Mucosa of rectum (tissue), 2 donors: ENCODE results near the gene HAO2.

Experiments used
- H3K27ac ChIP-seq, 2 donors: one replicate each; pipeline ENCODE4 v1.7.0; 2013; ENCODE audit warnings: inconsistent platforms in 2 of 2, low read depth in 2 of 2, low read length in 2 of 2
- H3K27me3 ChIP-seq, 2 donors: one replicate each; pipeline ENCODE4 v1.7.0; 2013; ENCODE audit warnings: low read length in 2 of 2; ENCODE audit not compliant: control insufficient read depth in 2 of 2, insufficient read depth in 2 of 2
- H3K36me3 ChIP-seq, 2 donors: one replicate each; pipeline ENCODE4 v1.7.0; 2013; ENCODE audit warnings: low read length in 2 of 2; ENCODE audit not compliant: control insufficient read depth in 2 of 2, insufficient read depth in 2 of 2
- H3K4me1 ChIP-seq, 2 donors: one replicate each; pipeline ENCODE4 v1.7.0; 2013; ENCODE audit warnings: low read length in 2 of 2, mild to moderate bottlenecking in 1 of 2; ENCODE audit not compliant: control insufficient read depth in 2 of 2, insufficient read depth in 2 of 2
- H3K4me3 ChIP-seq, 2 donors: one replicate each; pipeline ENCODE4 v1.7.0; 2013; ENCODE audit warnings: low read length in 2 of 2
- H3K9ac ChIP-seq, 2 donors: one replicate each; pipeline ENCODE4 v1.7.0; 2013; ENCODE audit warnings: low read length in 2 of 2, low read depth in 1 of 2, mild to moderate bottlenecking in 1 of 2
- H3K9me3 ChIP-seq, 2 donors: one replicate each; pipeline ENCODE4 v1.7.0; 2013; ENCODE audit warnings: low read length in 2 of 2; ENCODE audit not compliant: control insufficient read depth in 2 of 2
- donor health status: healthy.
- donor health status: Normal muscosa, but diverticular disease.

The HAO2 gene

GRCh38 chr1:119420638-119421037, 52.1 kb downstream of the HAO2 start:
- Histone ChIP-seq H3K36me3 (no peaks in the 10 kb centered on the region), H3K4me3 (no peak overlapping the region), H3K27ac (no peak overlapping the region), H3K27me3 (no peaks in the 10 kb centered on the region), H3K9ac (no peak overlapping the region), H3K9me3 (no peaks in the 10 kb centered on the region), H3K4me1 (no peaks in the 10 kb centered on the region)

GRCh38 chr1:119422631-119423030, 54.0 kb downstream of the HAO2 start:
- H3K27me3 ChIP-seq = no peaks in the 10 kb centered on the region
- H3K27ac ChIP-seq = no peak overlapping the region
- no peaks in the 10 kb centered on the region for H3K4me1 ChIP-seq
- no peaks in the 10 kb centered on the region for H3K36me3 ChIP-seq
- H3K4me3 ChIP-seq = no peak overlapping the region
- H3K9me3 ChIP-seq = no peaks in the 10 kb centered on the region
- no peak overlapping the region for H3K9ac ChIP-seq

DNA sequence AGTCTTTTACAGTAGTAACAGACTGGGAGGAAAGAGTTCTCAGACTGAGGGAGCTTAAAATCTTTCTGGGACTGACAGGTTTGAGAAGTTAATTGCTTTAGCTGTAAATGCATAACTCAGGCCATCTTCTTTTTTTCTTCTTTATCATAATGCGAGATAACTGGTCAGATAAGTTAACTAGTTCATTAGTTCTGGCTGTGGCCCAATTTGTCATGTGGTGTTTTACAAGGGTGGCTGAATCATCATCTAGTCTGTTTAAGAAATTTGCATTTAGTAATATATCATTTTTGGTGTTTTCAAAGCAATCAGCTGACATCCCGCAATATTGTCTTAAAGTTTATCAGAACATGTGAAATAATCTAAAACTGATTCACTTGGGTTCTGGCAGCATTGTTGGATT, 60.4 kb downstream of the HAO2 start:
- no peak overlapping the region for H3K4me3 ChIP-seq
- no peaks in the 10 kb centered on the region for H3K27me3 ChIP-seq
- H3K9me3 ChIP-seq = no peaks in the 10 kb centered on the region
- no peaks in the 10 kb centered on the region for H3K4me1 ChIP-seq
- H3K27ac ChIP-seq = no peak overlapping the region
- H3K36me3 ChIP-seq = no peaks in the 10 kb centered on the region
- H3K9ac ChIP-seq = no peak overlapping the region

GRCh38 chr1:119429687-119430086, 61.1 kb downstream of the HAO2 start:
- Histone ChIP-seq H3K4me3 (no peak overlapping the region), H3K27ac (no peak overlapping the region), H3K9ac (no peak overlapping the region), H3K9me3 (no peaks in the 10 kb centered on the region), H3K36me3 (no peaks in the 10 kb centered on the region), H3K27me3 (no peaks in the 10 kb centered on the region), H3K4me1 (no peaks in the 10 kb centered on the region)

- Histone ChIP-seq H3K27ac (no peak overlapping the region), H3K9ac (no peak overlapping the region), H3K9me3 (no peaks in the 10 kb centered on the region), H3K27me3 (no peaks in the 10 kb centered on the region), H3K36me3 (no peaks in the 10 kb centered on the region), H3K4me3 (no peak overlapping the region), H3K4me1 (no peaks in the 10 kb centered on the region)
Observed at GRCh38 chr1:119430486-119430885, 61.9 kb downstream of the HAO2 start.

DNA sequence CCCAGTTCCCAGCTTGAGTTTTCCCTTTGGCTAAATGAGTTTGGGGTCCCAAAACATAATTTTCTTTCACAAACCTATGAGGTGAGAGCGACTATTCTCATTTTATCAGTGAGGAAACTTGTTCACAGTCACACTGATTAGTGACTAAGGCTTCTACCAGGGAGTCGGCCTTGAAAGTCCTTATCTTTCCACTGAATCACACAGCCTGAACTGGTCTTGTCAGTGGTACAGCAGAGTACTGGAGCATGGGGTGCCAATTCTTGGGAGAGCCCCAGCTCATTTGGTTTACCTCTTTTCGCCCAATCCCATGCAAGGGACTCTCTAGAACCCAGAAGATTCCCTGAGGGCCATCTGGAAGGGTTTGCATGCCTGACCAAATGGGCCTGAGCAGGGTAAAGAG, 63.3 kb downstream of the HAO2 start:
- Histone ChIP-seq H3K4me3 (no peak overlapping the region), H3K4me1 (no peaks in the 10 kb centered on the region), H3K9ac (no peak overlapping the region), H3K36me3 (no peaks in the 10 kb centered on the region), H3K9me3 (no peaks in the 10 kb centered on the region), H3K27me3 (no peaks in the 10 kb centered on the region), H3K27ac (no peak overlapping the region)

DNA sequence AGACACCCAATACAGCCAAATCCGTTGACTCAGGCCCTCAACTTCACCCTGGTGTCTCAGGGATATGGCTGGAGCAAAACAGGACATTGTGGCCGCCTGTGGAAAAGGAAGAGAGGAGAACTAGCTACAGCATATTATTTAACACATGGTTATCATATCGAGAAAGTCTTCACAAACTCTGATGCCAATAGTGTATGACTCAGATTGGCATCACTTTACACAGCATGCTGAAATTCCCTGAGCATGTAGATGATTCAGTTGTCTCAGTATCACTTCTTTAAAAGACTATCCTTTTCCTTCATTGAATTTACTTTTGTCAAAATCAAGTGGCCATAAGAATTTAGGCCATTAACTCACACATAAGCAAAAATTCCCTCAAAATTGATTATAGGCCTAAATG, 66.5 kb downstream of the HAO2 start:
- no peaks in the 10 kb centered on the region for H3K4me1 ChIP-seq
- H3K27ac ChIP-seq = no peak overlapping the region
- H3K9me3 ChIP-seq = no peaks in the 10 kb centered on the region
- H3K36me3 ChIP-seq = no peaks in the 10 kb centered on the region
- no peak overlapping the region for H3K4me3 ChIP-seq
- no peaks in the 10 kb centered on the region for H3K27me3 ChIP-seq
- no peak overlapping the region for H3K9ac ChIP-seq

DNA sequence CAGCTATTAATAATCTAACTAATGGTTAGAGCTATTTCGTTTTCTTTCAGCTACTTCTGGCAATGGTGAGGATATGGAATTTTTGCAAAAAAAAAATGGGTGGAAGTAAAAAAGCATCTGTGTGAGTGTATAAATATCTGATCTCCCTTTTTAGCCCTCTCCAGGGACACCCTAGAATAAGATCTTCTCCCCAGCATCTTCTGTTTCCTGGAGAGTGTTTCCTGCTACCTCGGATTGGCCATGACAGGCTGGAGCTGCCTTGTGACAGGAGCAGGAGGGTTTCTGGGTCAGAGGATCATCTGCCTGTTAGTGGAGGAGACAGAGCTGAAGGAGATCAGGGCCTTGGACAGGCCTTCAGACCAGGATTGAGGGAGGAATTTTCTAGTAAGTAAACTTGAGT, 70.2 kb downstream of the HAO2 start:
- H3K4me3 ChIP-seq = no peak overlapping the region
- no peak overlapping the region for H3K27ac ChIP-seq
- H3K9me3 ChIP-seq = no peaks in the 10 kb centered on the region
- no peaks in the 10 kb centered on the region for H3K36me3 ChIP-seq
- H3K9ac ChIP-seq = no peak overlapping the region
- H3K4me1 ChIP-seq = no peaks in the 10 kb centered on the region
- H3K27me3 ChIP-seq = no peaks in the 10 kb centered on the region

DNA sequence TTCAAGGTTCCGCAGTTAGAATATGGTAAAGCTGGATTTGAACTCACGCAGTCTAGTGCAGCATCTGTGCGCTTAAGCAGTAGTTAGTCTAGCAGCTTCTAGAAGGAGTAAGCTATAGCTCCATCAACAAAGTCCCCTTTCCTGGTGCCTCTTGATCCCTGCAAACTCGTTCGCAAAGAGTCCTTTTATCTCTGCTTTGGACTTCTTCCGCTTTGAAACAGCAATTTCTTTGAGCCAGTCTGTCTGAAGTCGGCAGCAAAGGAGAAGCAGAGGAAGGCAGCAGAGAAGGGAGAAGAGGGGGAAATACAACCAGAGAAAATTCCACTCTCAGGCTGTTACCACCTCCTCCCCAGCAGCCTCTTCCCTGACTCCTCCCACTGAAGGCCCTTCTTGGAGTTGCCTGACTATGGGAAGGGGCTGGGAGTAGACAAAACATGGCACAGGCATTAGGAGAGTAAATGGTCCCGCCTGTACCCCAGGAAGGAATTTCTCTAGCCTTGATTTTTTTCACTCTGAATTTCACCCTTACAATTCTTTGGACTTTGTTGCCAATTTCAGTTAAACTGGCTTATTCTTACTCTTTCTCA, 72.2 kb downstream of the HAO2 start:
- H3K9me3 ChIP-seq = no peaks in the 10 kb centered on the region
- no peak overlapping the region for H3K27ac ChIP-seq
- H3K27me3 ChIP-seq = no peaks in the 10 kb centered on the region
- H3K4me3 ChIP-seq = no peak overlapping the region
- H3K9ac ChIP-seq = no peak overlapping the region
- no peaks in the 10 kb centered on the region for H3K36me3 ChIP-seq
- no peaks in the 10 kb centered on the region for H3K4me1 ChIP-seq

DNA sequence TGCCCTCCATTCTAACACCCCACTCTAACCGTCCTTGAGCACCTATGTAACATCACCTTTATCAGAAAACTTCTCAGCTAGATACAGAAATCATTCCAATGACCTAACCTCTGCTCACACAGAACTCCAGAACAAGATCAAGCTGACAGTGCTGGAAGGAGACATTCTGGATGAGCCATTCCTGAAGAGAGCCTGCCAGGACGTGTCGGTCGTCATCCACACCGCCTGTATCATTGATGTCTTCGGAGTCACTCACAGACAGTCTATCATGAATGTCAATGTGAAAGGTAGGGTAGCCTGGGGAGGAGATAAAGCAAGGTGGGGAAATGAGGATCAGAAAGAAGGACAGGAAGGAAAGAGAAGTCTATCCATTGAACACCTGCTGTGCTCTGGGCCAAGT, 74.2 kb downstream of the HAO2 start:
- no peaks in the 10 kb centered on the region for H3K4me1 ChIP-seq
- H3K36me3 ChIP-seq = no peaks in the 10 kb centered on the region
- H3K9ac ChIP-seq = no peak overlapping the region
- no peak overlapping the region for H3K27ac ChIP-seq
- no peaks in the 10 kb centered on the region for H3K9me3 ChIP-seq
- H3K4me3 ChIP-seq = no peak overlapping the region
- H3K27me3 ChIP-seq = no peaks in the 10 kb centered on the region
